KMS-11 (cell line): ENCODE results near the gene LYPD1.

ENCODE experiments used
- H2AFZ ChIP-seq: fragments of 200-600 bp; sonication (generic); 2 replicates; pipeline ENCODE4 v1.6.1; 2016; ENCODE audit warnings: antibody characterized with exemption, mixed run types, low read depth
- H3K27ac ChIP-seq: fragments of 200-600 bp; sonication (generic); 2 replicates; pipeline ENCODE4 v1.6.1; 2016; ENCODE audit warnings: mild to moderate bottlenecking, mixed run types
- H3K27me3 ChIP-seq: fragments of 200-600 bp; sonication (generic); 2 replicates; pipeline ENCODE4 v1.6.1; 2017; ENCODE audit warnings: mild to moderate bottlenecking, low read depth, mixed run types, moderate library complexity; ENCODE audit not compliant: insufficient read depth
- H3K36me3 ChIP-seq: fragments of 200-600 bp; sonication (generic); 2 replicates; pipeline ENCODE4 v1.6.1; 2017; ENCODE audit warnings: mild to moderate bottlenecking, mixed run types; ENCODE audit not compliant: insufficient read depth
- H3K4me1 ChIP-seq: fragments of 200-600 bp; sonication (generic); 2 replicates; pipeline ENCODE4 v1.6.1; 2016; ENCODE audit warnings: mild to moderate bottlenecking, low read depth, mixed run types; ENCODE audit not compliant: poor library complexity, severe bottlenecking
- H3K4me2 ChIP-seq: fragments of 200-600 bp; sonication (generic); 2 replicates; pipeline ENCODE4 v1.7.0; 2016; ENCODE audit warnings: mild to moderate bottlenecking, mixed run types
- H3K4me3 ChIP-seq: fragments of 200-600 bp; sonication (generic); IDR thresholded peaks from 2 replicates; pipeline ENCODE4 v1.6.1; 2017; ENCODE audit warnings: low read depth, low read length, mixed read lengths; ENCODE audit not compliant: insufficient read depth
- H3K79me2 ChIP-seq: fragments of 200-600 bp; sonication (generic); 2 replicates; pipeline ENCODE4 v1.6.1; 2016; ENCODE audit warnings: low read depth, mixed run types; ENCODE audit not compliant: insufficient read depth
- H3K9ac ChIP-seq: fragments of 200-600 bp; sonication (generic); 2 replicates; pipeline ENCODE4 v1.6.1; 2016; ENCODE audit warnings: mild to moderate bottlenecking, mixed run types
- H4K20me1 ChIP-seq: fragments of 200-600 bp; sonication (generic); 2 replicates; pipeline ENCODE4 v1.6.1; 2016; ENCODE audit warnings: mild to moderate bottlenecking, mixed run types; ENCODE audit not compliant: insufficient read depth
- TF ChIP-seq, protein P1 (sequence below): fragments of 200-600 bp; sonication (generic); conservative IDR thresholded peaks from 2 replicates; pipeline ENCODE4 v1.6.1; 2017; ENCODE audit warnings: low read depth, mild to moderate bottlenecking, antibody characterized with exemption, low read length, moderate library complexity, mixed read lengths

Gene LYPD1

GRCh38 chr2:132605236-132606180 is 64.5 kb downstream of the LYPD1 start:
- Histone ChIP-seq H3K9ac (no peak overlapping the region), H3K36me3 (no peaks in the 10 kb centered on the region), H3K4me2 (no peak overlapping the region), H3K4me3 (no peak overlapping the region), H3K27me3 (no peaks in the 10 kb centered on the region), H3K4me1 (no peaks in the 10 kb centered on the region), H2AFZ (no peak overlapping the region), H3K27ac (no peak overlapping the region), H4K20me1 (no peaks in the 10 kb centered on the region), H3K79me2 (no peaks in the 10 kb centered on the region)
- TF ChIP-seq, protein P1, sequence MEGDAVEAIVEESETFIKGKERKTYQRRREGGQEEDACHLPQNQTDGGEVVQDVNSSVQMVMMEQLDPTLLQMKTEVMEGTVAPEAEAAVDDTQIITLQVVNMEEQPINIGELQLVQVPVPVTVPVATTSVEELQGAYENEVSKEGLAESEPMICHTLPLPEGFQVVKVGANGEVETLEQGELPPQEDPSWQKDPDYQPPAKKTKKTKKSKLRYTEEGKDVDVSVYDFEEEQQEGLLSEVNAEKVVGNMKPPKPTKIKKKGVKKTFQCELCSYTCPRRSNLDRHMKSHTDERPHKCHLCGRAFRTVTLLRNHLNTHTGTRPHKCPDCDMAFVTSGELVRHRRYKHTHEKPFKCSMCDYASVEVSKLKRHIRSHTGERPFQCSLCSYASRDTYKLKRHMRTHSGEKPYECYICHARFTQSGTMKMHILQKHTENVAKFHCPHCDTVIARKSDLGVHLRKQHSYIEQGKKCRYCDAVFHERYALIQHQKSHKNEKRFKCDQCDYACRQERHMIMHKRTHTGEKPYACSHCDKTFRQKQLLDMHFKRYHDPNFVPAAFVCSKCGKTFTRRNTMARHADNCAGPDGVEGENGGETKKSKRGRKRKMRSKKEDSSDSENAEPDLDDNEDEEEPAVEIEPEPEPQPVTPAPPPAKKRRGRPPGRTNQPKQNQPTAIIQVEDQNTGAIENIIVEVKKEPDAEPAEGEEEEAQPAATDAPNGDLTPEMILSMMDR = no peak

GRCh38 chr2:132604561-132604960 is 65.4 kb downstream of the LYPD1 start:
- no peaks in the 10 kb centered on the region for H3K27me3 ChIP-seq
- H3K36me3 ChIP-seq = no peaks in the 10 kb centered on the region
- no peak overlapping the region for H3K4me2 ChIP-seq
- H3K4me3 ChIP-seq = no peak overlapping the region
- TF ChIP-seq, protein P1 = no peak
- no peaks in the 10 kb centered on the region for H4K20me1 ChIP-seq
- H3K27ac ChIP-seq = no peak overlapping the region
- H3K79me2 ChIP-seq = no peaks in the 10 kb centered on the region
- H3K4me1 ChIP-seq = no peaks in the 10 kb centered on the region
- no peak overlapping the region for H2AFZ ChIP-seq
- H3K9ac ChIP-seq = no peak overlapping the region

GRCh38 chr2:132599556-132599955 is 70.4 kb downstream of the LYPD1 start:
- no peaks in the 10 kb centered on the region for H3K36me3 ChIP-seq
- H2AFZ ChIP-seq = no peak overlapping the region
- TF ChIP-seq, protein P1 = no peak
- H4K20me1 ChIP-seq = no peaks in the 10 kb centered on the region
- no peak overlapping the region for H3K4me3 ChIP-seq
- no peaks in the 10 kb centered on the region for H3K4me1 ChIP-seq
- H3K9ac ChIP-seq = no peak overlapping the region
- H3K27ac ChIP-seq = no peak overlapping the region
- H3K27me3 ChIP-seq = no peaks in the 10 kb centered on the region
- no peaks in the 10 kb centered on the region for H3K79me2 ChIP-seq
- H3K4me2 ChIP-seq = no peak overlapping the region

GRCh38 chr2:132598536-132598935 is 71.5 kb downstream of the LYPD1 start:
- H3K4me2 ChIP-seq = no peak overlapping the region
- no peak overlapping the region for H3K27ac ChIP-seq
- TF ChIP-seq, protein P1 = no peak
- H3K9ac ChIP-seq = no peak overlapping the region
- H4K20me1 ChIP-seq = no peaks in the 10 kb centered on the region
- H3K79me2 ChIP-seq = no peaks in the 10 kb centered on the region
- H3K4me1 ChIP-seq = no peaks in the 10 kb centered on the region
- H3K36me3 ChIP-seq = no peaks in the 10 kb centered on the region
- H3K27me3 ChIP-seq = no peaks in the 10 kb centered on the region
- H3K4me3 ChIP-seq = no peak overlapping the region
- H2AFZ ChIP-seq = no peak overlapping the region
